Measurements from ENCODE around the gene EXOC6. TPM values are rescaled to one million over a fixed set of nuclear protein-coding genes. Genes with fewer than 3 reads are reported as not detected.

The EXOC6 gene
- total and polyA plus RNA-seq, 2 donors = 12.8 to 43.7 TPM

- Histone ChIP-seq H3K4me1 (ENCODE audit: insufficient read depth) (no peaks in the 10 kb centered on the region), H3K27ac (ENCODE audit: low read depth) (no peak overlapping the region), H3K4me3 (ENCODE audit: low read depth, low read length) (no peak overlapping the region), H3K36me3 (ENCODE audit: insufficient read depth) (peaks cover 3% of the 10 kb centered on the region)
- 88% methylated on average over 2 of the region's 2 CpGs for WGBS
- no peak for DNase-seq (ENCODE audit: extremely low spot score)
Measured at GRCh38 chr10:92999191-92999590, 150.9 kb downstream of the EXOC6 start.

- Histone ChIP-seq H3K4me1 (ENCODE audit: insufficient read depth) (no peaks in the 10 kb centered on the region), H3K4me3 (ENCODE audit: low read depth, low read length) (no peak overlapping the region), H3K36me3 (ENCODE audit: insufficient read depth) (no peaks in the 10 kb centered on the region), H3K27ac (ENCODE audit: low read depth) (no peak overlapping the region)
- DNase-seq (ENCODE audit: extremely low spot score) = no peak
- WGBS = 8% methylated on average over 3 of the region's 3 CpGs
Measured at GRCh38 chr10:93006435-93007039, 158.2 kb downstream of the EXOC6 start.

- Histone ChIP-seq H3K4me1 (ENCODE audit: insufficient read depth) (no peaks in the 10 kb centered on the region), H3K4me3 (ENCODE audit: low read depth, low read length) (no peak overlapping the region), H3K27ac (ENCODE audit: low read depth) (no peak overlapping the region), H3K36me3 (ENCODE audit: insufficient read depth) (no peaks in the 10 kb centered on the region)
- WGBS = 89% methylated on average over 3 of the region's 3 CpGs
- DNase-seq (ENCODE audit: extremely low spot score) = no peak
Measured at GRCh38 chr10:93015722-93016121, 167.4 kb downstream of the EXOC6 start.

GRCh38 chr10:93023013-93023650, 174.8 kb downstream of the EXOC6 start:
- WGBS = 87% methylated on average over 4 of the region's 4 CpGs
- no peak overlapping the region for H3K27ac ChIP-seq (ENCODE audit: low read depth)
- no peak overlapping the region for H3K4me3 ChIP-seq (ENCODE audit: low read depth, low read length)
- H3K36me3 ChIP-seq (ENCODE audit: insufficient read depth) = no peaks in the 10 kb centered on the region
- H3K4me1 ChIP-seq (ENCODE audit: insufficient read depth) = no peaks in the 10 kb centered on the region
- no peak for DNase-seq (ENCODE audit: extremely low spot score)

GRCh38 chr10:93026072-93026471, 177.8 kb downstream of the EXOC6 start:
- Histone ChIP-seq H3K4me3 (ENCODE audit: low read depth, low read length) (no peak overlapping the region), H3K36me3 (ENCODE audit: insufficient read depth) (no peaks in the 10 kb centered on the region), H3K27ac (ENCODE audit: low read depth) (no peak overlapping the region), H3K4me1 (ENCODE audit: insufficient read depth) (no peaks in the 10 kb centered on the region)
- 63% methylated on average over 2 of the region's 2 CpGs for WGBS
- DNase-seq (ENCODE audit: extremely low spot score) = no peak

- Histone ChIP-seq H3K27ac (ENCODE audit: low read depth) (no peak overlapping the region), H3K36me3 (ENCODE audit: insufficient read depth) (no peaks in the 10 kb centered on the region), H3K4me1 (ENCODE audit: insufficient read depth) (no peaks in the 10 kb centered on the region), H3K4me3 (ENCODE audit: low read depth, low read length) (no peak overlapping the region)
- no peak for DNase-seq (ENCODE audit: extremely low spot score)
Measured at GRCh38 chr10:93027508-93027907, 179.2 kb downstream of the EXOC6 start.

GRCh38 chr10:93028883-93029282, 180.6 kb downstream of the EXOC6 start:
- Histone ChIP-seq H3K4me3 (ENCODE audit: low read depth, low read length) (no peak overlapping the region), H3K36me3 (ENCODE audit: insufficient read depth) (no peaks in the 10 kb centered on the region), H3K27ac (ENCODE audit: low read depth) (no peak overlapping the region), H3K4me1 (ENCODE audit: insufficient read depth) (no peaks in the 10 kb centered on the region)
- DNase-seq (ENCODE audit: extremely low spot score) = no peak
- WGBS = 84% methylated on average over 2 of the region's 2 CpGs

- Histone ChIP-seq H3K36me3 (ENCODE audit: insufficient read depth) (no peaks in the 10 kb centered on the region), H3K27ac (ENCODE audit: low read depth) (no peak overlapping the region), H3K4me3 (ENCODE audit: low read depth, low read length) (no peak overlapping the region), H3K4me1 (ENCODE audit: insufficient read depth) (no peaks in the 10 kb centered on the region)
- no peak for DNase-seq (ENCODE audit: extremely low spot score)
Measured at GRCh38 chr10:93030409-93030808, 182.1 kb downstream of the EXOC6 start.

GRCh38 chr10:93032105-93032808, 183.9 kb downstream of the EXOC6 start:
- Histone ChIP-seq H3K36me3 (ENCODE audit: insufficient read depth) (no peaks in the 10 kb centered on the region), H3K4me3 (ENCODE audit: low read depth, low read length) (no peak overlapping the region), H3K27ac (ENCODE audit: low read depth) (no peak overlapping the region), H3K4me1 (ENCODE audit: insufficient read depth) (no peaks in the 10 kb centered on the region)
- 86% methylated on average over 5 of the region's 5 CpGs for WGBS
- no peak for DNase-seq (ENCODE audit: extremely low spot score)

- no peak for DNase-seq (ENCODE audit: extremely low spot score)
- WGBS = 97% methylated on average over 1 of the region's 1 CpG
- no peaks in the 10 kb centered on the region for H3K4me1 ChIP-seq (ENCODE audit: insufficient read depth)
- H3K4me3 ChIP-seq (ENCODE audit: low read depth, low read length) = no peak overlapping the region
- no peaks in the 10 kb centered on the region for H3K36me3 ChIP-seq (ENCODE audit: insufficient read depth)
- no peak overlapping the region for H3K27ac ChIP-seq (ENCODE audit: low read depth)
Measured at GRCh38 chr10:93032809-93033137, 184.5 kb downstream of the EXOC6 start.

GRCh38 chr10:93034426-93034825, 186.1 kb downstream of the EXOC6 start:
- whole genome bisulfite sequencing = 16% methylated on average over 1 of the region's 1 CpG

GRCh38 chr10:93039110-93039509, 190.8 kb downstream of the EXOC6 start:
- no peak overlapping the region for H3K4me3 ChIP-seq (ENCODE audit: low read depth, low read length)
- WGBS = 98% methylated on average over 1 of the region's 1 CpG
- H3K4me1 ChIP-seq (ENCODE audit: insufficient read depth) = no peaks in the 10 kb centered on the region
- H3K27ac ChIP-seq (ENCODE audit: low read depth) = no peak overlapping the region
- DNase-seq (ENCODE audit: extremely low spot score) = no peak
- H3K36me3 ChIP-seq (ENCODE audit: insufficient read depth) = no peaks in the 10 kb centered on the region

More at GRCh38 chr10:93034426-93034825, 186.1 kb downstream of the EXOC6 start:
- no peak overlapping the region for H3K27ac ChIP-seq (ENCODE audit: low read depth)
- H3K36me3 ChIP-seq (ENCODE audit: insufficient read depth) = no peaks in the 10 kb centered on the region
- H3K4me3 ChIP-seq (ENCODE audit: low read depth, low read length) = no peak overlapping the region
- no peak for DNase-seq (ENCODE audit: extremely low spot score)
- H3K4me1 ChIP-seq (ENCODE audit: insufficient read depth) = no peaks in the 10 kb centered on the region

- DNase-seq (ENCODE audit: extremely low spot score) = no peak
- H3K27ac ChIP-seq (ENCODE audit: low read depth) = no peak overlapping the region
- 34% methylated on average over 3 of the region's 3 CpGs for WGBS
- no peaks in the 10 kb centered on the region for H3K36me3 ChIP-seq (ENCODE audit: insufficient read depth)
- H3K4me3 ChIP-seq (ENCODE audit: low read depth, low read length) = no peak overlapping the region
- no peaks in the 10 kb centered on the region for H3K4me1 ChIP-seq (ENCODE audit: insufficient read depth)
Measured at GRCh38 chr10:93039721-93040120, 191.4 kb downstream of the EXOC6 start.

- Histone ChIP-seq H3K27ac (ENCODE audit: low read depth) (no peak overlapping the region), H3K4me1 (ENCODE audit: insufficient read depth) (no peaks in the 10 kb centered on the region)
- WGBS = 87% methylated on average over 3 of the region's 3 CpGs
Measured at GRCh38 chr10:93054486-93054885, 206.2 kb downstream of the EXOC6 start.

More at GRCh38 chr10:93054486-93054885, 206.2 kb downstream of the EXOC6 start:
- Histone ChIP-seq H3K4me3 (ENCODE audit: low read depth, low read length) (no peak overlapping the region), H3K36me3 (ENCODE audit: insufficient read depth) (no peaks in the 10 kb centered on the region)
- DNase-seq (ENCODE audit: extremely low spot score) = no peak

Measured in urinary bladder (tissue), 4 donors.